ENCODE measurements around the gene TRAF3IP1.
"Not testable (repeated sequence)": the region's sequence is repeated elsewhere in the genome, so short reads cannot be mapped to it uniquely, and the experiment has no call there.

DNA sequence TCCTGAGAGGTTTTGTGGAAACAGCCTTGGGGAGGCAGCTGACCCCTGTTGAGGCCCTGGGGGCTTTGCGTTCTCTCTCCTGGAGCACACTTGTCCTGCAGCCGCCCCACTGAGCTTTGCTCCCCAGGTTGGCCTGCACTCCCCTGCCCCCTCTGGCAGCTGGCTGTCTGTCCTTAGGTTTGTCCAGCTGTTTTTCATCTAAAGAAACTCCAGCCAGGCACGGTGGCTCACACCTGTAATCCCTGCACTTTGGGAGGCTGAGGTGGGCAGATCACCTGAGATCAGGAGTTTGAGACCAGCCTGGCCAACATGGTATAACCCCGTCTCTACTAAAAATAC is 84.9 kb downstream of the TRAF3IP1 start:
- TF ChIP-seq POLR2A (IDR thresholded peaks at IDR 0.05), result not testable (repeated sequence)
- TF ChIP-seq, protein P1, sequence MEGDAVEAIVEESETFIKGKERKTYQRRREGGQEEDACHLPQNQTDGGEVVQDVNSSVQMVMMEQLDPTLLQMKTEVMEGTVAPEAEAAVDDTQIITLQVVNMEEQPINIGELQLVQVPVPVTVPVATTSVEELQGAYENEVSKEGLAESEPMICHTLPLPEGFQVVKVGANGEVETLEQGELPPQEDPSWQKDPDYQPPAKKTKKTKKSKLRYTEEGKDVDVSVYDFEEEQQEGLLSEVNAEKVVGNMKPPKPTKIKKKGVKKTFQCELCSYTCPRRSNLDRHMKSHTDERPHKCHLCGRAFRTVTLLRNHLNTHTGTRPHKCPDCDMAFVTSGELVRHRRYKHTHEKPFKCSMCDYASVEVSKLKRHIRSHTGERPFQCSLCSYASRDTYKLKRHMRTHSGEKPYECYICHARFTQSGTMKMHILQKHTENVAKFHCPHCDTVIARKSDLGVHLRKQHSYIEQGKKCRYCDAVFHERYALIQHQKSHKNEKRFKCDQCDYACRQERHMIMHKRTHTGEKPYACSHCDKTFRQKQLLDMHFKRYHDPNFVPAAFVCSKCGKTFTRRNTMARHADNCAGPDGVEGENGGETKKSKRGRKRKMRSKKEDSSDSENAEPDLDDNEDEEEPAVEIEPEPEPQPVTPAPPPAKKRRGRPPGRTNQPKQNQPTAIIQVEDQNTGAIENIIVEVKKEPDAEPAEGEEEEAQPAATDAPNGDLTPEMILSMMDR (IDR thresholded peaks at IDR 0.05 in 4 of 5, conservative IDR thresholded peaks at IDR 0.05 in 1 of 5), result not testable (repeated sequence)
